K562 (cell line): Measurements from ENCODE around the gene SDC3. TPM values are rescaled to one million over a fixed set of nuclear protein-coding genes. Genes with fewer than 3 reads are reported as not detected.

Experiments used
- ATAC-seq: fragments of 200-7000 bp; cut with Tn5 transposase; 3 replicates; pipeline ENCODE4 v1.9.1; 2020; ENCODE audit warnings: moderate library complexity
- BruUV-seq: library from RNA; stranded (reverse); fragments of 400-500 nt; replicated peaks from 2 replicates; lab custom pipeline; 2021; lab: Mats Ljungman, UMichigan
- CTCF ChIA-PET: fragments of 300-600 bp; formaldehyde crosslinking; extraction: SDS; loops from one replicate; lab custom pipeline; 2021; ENCODE audit warnings: low intra/inter-chr PET ratio; lab: Yijun Ruan, JAX
- POLR2A ChIA-PET: fragments of 300-600, 350-650 bp; sonication (Branson Sonifier 250); formaldehyde crosslinking; extraction: SDS; loops from one replicate; lab custom pipeline; 2021; ENCODE audit warnings: antibody characterized with exemption, inconsistent platforms; lab: Yijun Ruan, JAX
- DNase-seq, 4 experiments: peaks; one replicate each; pipeline versions ENCODE4 v3.0.0 to v3.0.0-alpha.2; 2011 to 2018; ENCODE audit warnings: low spot score in 3 of 4, mixed read lengths in 3 of 4; ENCODE audit errors: extremely low read depth in 1 of 4
- FAIRE-seq: peaks from 2 replicates; lab custom pipeline; 2011; peaks lifted over from hg19 to GRCh38; lab: Jason Lieb, UNC
- H2AFZ ChIP-seq: 2 replicates; pipeline ENCODE4 v1.6.0; 2011; ENCODE audit warnings: low read depth, low read length, control low read depth, inconsistent platforms
- H3K27ac ChIP-seq: fragments of 200-600 bp; 3 replicates; pipeline ENCODE4 v1.8.0; 2011; ENCODE audit warnings: low read depth, mild to moderate bottlenecking, control low read depth, inconsistent platforms, low read length, moderate library complexity, mixed read lengths; ENCODE audit errors: extremely low read depth
- H3K27me3 ChIP-seq, 2 experiments: fragments of 300-600 bp in 1 of 2; 2 replicates in 1 of 2; 3 replicates in 1 of 2; pipeline versions ENCODE4 v1.6.0 to v1.8.0; 2011; ENCODE audit warnings: inconsistent platforms in 2 of 2, low read length in 2 of 2, mild to moderate bottlenecking in 1 of 2, mixed read lengths in 1 of 2, moderate library complexity in 1 of 2; ENCODE audit not compliant: control insufficient read depth in 2 of 2, insufficient read depth in 2 of 2
- H3K36me3 ChIP-seq: fragments of 300-600 bp; 3 replicates; pipeline ENCODE4 v1.8.0; 2011; ENCODE audit warnings: mild to moderate bottlenecking, low read length, inconsistent platforms; ENCODE audit not compliant: control insufficient read depth, insufficient read depth
- H3K4me1 ChIP-seq, 2 experiments: fragments of 200-600 bp in 1 of 2; replicated peaks in 1 of 2; 2 replicates in 1 of 2; 3 replicates in 1 of 2; pipeline versions ENCODE4 v1.5.1 to v1.8.0; 2011; ENCODE audit warnings: inconsistent platforms in 2 of 2, low read length in 2 of 2, mild to moderate bottlenecking in 1 of 2, mixed read lengths in 1 of 2, moderate library complexity in 1 of 2; ENCODE audit not compliant: control insufficient read depth in 2 of 2, insufficient read depth in 2 of 2
- H3K4me2 ChIP-seq: 2 replicates; pipeline ENCODE4 v1.6.1; 2011; ENCODE audit warnings: low read length, control low read depth, inconsistent platforms, mixed read lengths; ENCODE audit not compliant: insufficient read depth
- H3K4me3 ChIP-seq: fragments of 200-600 bp; sonication (generic), shearing (Covaris generic); 2 replicates; pipeline ENCODE4 v1.5.1; 2016; ENCODE audit warnings: control low read depth, inconsistent platforms
- H3K79me2 ChIP-seq: fragments of 200-600 bp; 3 replicates; pipeline ENCODE4 v1.8.0; 2011; ENCODE audit warnings: low read length, inconsistent platforms; ENCODE audit not compliant: control insufficient read depth, insufficient read depth
- H3K9ac ChIP-seq, 2 experiments: 2 replicates each; pipeline versions ENCODE4 v1.6.0 to v1.6.1; 2011; ENCODE audit warnings: low read depth in 2 of 2, low read length in 2 of 2, control low read depth in 1 of 2, inconsistent platforms in 1 of 2, mild to moderate bottlenecking in 1 of 2, mixed read lengths in 1 of 2; ENCODE audit not compliant: insufficient read depth in 1 of 2
- H3K9me1 ChIP-seq: one replicate; pipeline ENCODE4 v1.6.0; 2011; ENCODE audit warnings: inconsistent platforms, mild to moderate bottlenecking, low read length, moderate library complexity; ENCODE audit not compliant: control insufficient read depth, insufficient read depth
- H3K9me3 ChIP-seq: replicated peaks from 2 replicates; pipeline ENCODE4 v1.5.1; 2011; ENCODE audit warnings: low read depth, low read length, inconsistent platforms; ENCODE audit not compliant: control insufficient read depth, insufficient read depth
- H4K20me1 ChIP-seq: replicated peaks from 2 replicates; pipeline ENCODE4 v1.6.1; 2011; ENCODE audit warnings: low read length, inconsistent platforms, mixed read lengths; ENCODE audit not compliant: control insufficient read depth, insufficient read depth
- C11orf30 ChIP-seq: fragments of 450-650 bp; IDR thresholded peaks from 2 replicates; pipeline ENCODE4 v1.6.1; 2016; ENCODE audit warnings: low read depth, mild to moderate bottlenecking
- DACH1 ChIP-seq: fragments of 450-650 bp; IDR thresholded peaks from 2 replicates; pipeline ENCODE4 v1.6.1; 2018; ENCODE audit not compliant: partially characterized antibody
- FOXK2 ChIP-seq, 2 experiments: fragments of 450-650 bp; IDR thresholded peaks in 1 of 2; conservative IDR thresholded peaks in 1 of 2; 2 replicates each; pipeline ENCODE4 v1.6.1; 2016; ENCODE audit warnings: low read depth in 2 of 2, mild to moderate bottlenecking in 1 of 2
- HMBOX1 ChIP-seq: sonication (generic); IDR thresholded peaks from 2 replicates; pipeline ENCODE4 v1.6.1; 2016
- MAFG ChIP-seq: fragments of 450-650 bp; conservative IDR thresholded peaks from 2 replicates; pipeline ENCODE4 v1.6.1; 2016; ENCODE audit warnings: missing genetic modification characterization, missing compliant biosample characterization
- SP1 ChIP-seq: sonication (generic); formaldehyde crosslinking; IDR thresholded peaks from 2 replicates; pipeline ENCODE4 v1.8.1; 2022; ENCODE audit warnings: mild to moderate bottlenecking, missing genetic modification reagents
- ZNF316 ChIP-seq: fragments of 450-650 bp; IDR thresholded peaks from 2 replicates; pipeline ENCODE4 v1.6.1; 2016
- ZNF707 ChIP-seq: fragments of 250-450 bp; sonication (Bioruptor Pico); conservative IDR thresholded peaks from 2 replicates; pipeline ENCODE4 v1.8.0; 2022; ENCODE audit warnings: inconsistent platforms, mild to moderate bottlenecking, moderate library complexity
- in situ Hi-C: fragments of 300-500 bp; cut with MboI; formaldehyde crosslinking; loops from 4 replicates; pipeline ENCODE4 v1.15.0; 2018; ENCODE audit warnings: inconsistent platforms, mixed read lengths
- intact Hi-C: fragments of 100-400 bp; cut with micrococcal nuclease; formaldehyde crosslinking; loops from 2 replicates; pipeline ENCODE4 v1.14.2; 2022
- polyA plus RNA-seq, 8 experiments: library from polyadenylated mRNA; depleted of rRNA in 4 of 8; stranded (reverse) in 5 of 8; unstranded in 3 of 8; fragments of >200 nt; fragmentation: Nextera tagmentation in 2 of 8; fragmentation: Illumina TruSeq in 1 of 8; extraction: Ambion mirVana in 2 of 8; extraction: Trizol in 1 of 8; gene quantifications; 2 replicates each; pipeline versions ENCODE4 v1.2.1 to v1.2.3, GENCODE V29; 2011 to 2014; ENCODE audit warnings: inconsistent platforms in 1 of 8, missing spikeins in 1 of 8
- total RNA-seq, 7 experiments: library from RNA; depleted of rRNA in 6 of 7; stranded (reverse); fragments of >200 nt in 6 of 7; fragmentation: Illumina TruSeq in 2 of 7; extraction: Trizol in 2 of 7; gene quantifications; 2 replicates each; pipeline versions ENCODE4 v1.2.1 to v1.2.3, GENCODE V29; 2011 to 2021; ENCODE audit warnings: low replicate concordance in 1 of 7

The SDC3 gene
- total and polyA plus RNA-seq, 9 of the 15 experiments (the other 6 are each of a cell fraction or from before 2014, with no cell fraction given) = 0.38 to 44.1 (median 12.1) TPM

GRCh38 chr1:30947212-30947611 lies 38.7 kb upstream of the SDC3 start:
- Histone ChIP-seq H3K9ac (no peak overlapping the region), H3K79me2 (no peaks in the 10 kb centered on the region; the same call in 2 of the 3 replicates), H3K4me1 (no peaks in the 10 kb centered on the region), H3K4me3 (no peak overlapping the region), H4K20me1 (no peaks in the 10 kb centered on the region), H3K36me3 (peaks cover 90% of the 10 kb centered on the region), H3K27me3 (no peaks in the 10 kb centered on the region), H3K9me3 (no peaks in the 10 kb centered on the region), H3K27ac (no peak overlapping the region), H2AFZ (no peak overlapping the region), H3K9me1 (no peaks in the 10 kb centered on the region), H3K4me2 (no peak overlapping the region)
- ChIA-PET CTCF (interaction anchor here (0.6 kb wide), 1 partner anchor 39 kb away, joined by 3 read pairs; no protein-coding TSS in a partner anchor), POLR2A (interaction anchor here (1.0 to 1.2 kb wide), 3 partner anchors 9 to 178 kb away, joined by 3 to 4 read pairs (median 3); no protein-coding TSS in a partner anchor)
- intact Hi-C loops = no loop called here
- DNase-seq (no peak), FAIRE-seq (no peak), ATAC-seq (no peak)
- in situ Hi-C loops = no loop called here
- TF ChIP-seq ZNF707 (CRISPR knock-in tag) (no peak), SP1 (CRISPR knock-in tag) (no peak), FOXK2 (conservative IDR thresholded peaks at IDR 0.05 in 1 of 2, IDR thresholded peaks at IDR 0.05 in 1 of 2; ENCODE audit: low read depth in 2 of 2) (no peak), ZNF316 (peak; percentile 57; the same call in 1 of the 2 replicates), HMBOX1 (no peak), MAFG (tag) (0 out of 2 replicates have a peak, but pooled peaks have one; percentile 28), C11orf30 (peak; percentile 43; the same call in 1 of the 2 replicates), DACH1 (no peak)
- BruUV-seq = no TSS peak
